A549 (cell line): ENCODE data around the gene TAT. TPM values are rescaled to one million over a fixed set of nuclear protein-coding genes. Genes with fewer than 3 reads are reported as not detected.
"Not testable (repeated sequence)": the region's sequence is repeated elsewhere in the genome, so short reads cannot be mapped to it uniquely, and the experiment has no call there.

Source experiments
- ATAC-seq, 2 experiments: fragments of 200-7000 bp in 1 of 2; fragments of >200 bp in 1 of 2; cut with Nextera tagmentation in 1 of 2; cut with Tn5 transposase in 1 of 2; 3 replicates each; pipeline versions ENCODE4 v1.8.0 to v1.9.1; 2018 to 2020; ENCODE audit warnings: mild to moderate bottlenecking in 1 of 2, moderate library complexity in 1 of 2
- CTCF ChIA-PET: fragments of 300-600 bp; sonication (Branson Sonifier 250); formaldehyde crosslinking; extraction: SDS; loops from one replicate; lab custom pipeline; 2021; ENCODE audit warnings: antibody characterized with exemption, inconsistent platforms; lab: Yijun Ruan, JAX
- POLR2A ChIA-PET: fragments of 350-600 bp; formaldehyde crosslinking; extraction: SDS; loops from one replicate; lab custom pipeline; 2021; ENCODE audit warnings: antibody characterized with exemption, inconsistent platforms; lab: Yijun Ruan, JAX
- DNase-seq, 2 experiments: peaks; one replicate each; pipeline versions ENCODE4 v3.0.0 to v3.0.0-alpha.2; 2011 to 2016; ENCODE audit warnings: low read depth in 1 of 2, low spot score in 1 of 2
- FAIRE-seq: peaks from 2 replicates; lab custom pipeline; 2011; peaks lifted over from hg19 to GRCh38; lab: Jason Lieb, UNC
- H3K27ac ChIP-seq, 2 experiments: fragments of >200 bp; sonication (Bioruptor Twin); formaldehyde crosslinking; 3 replicates each; pipeline ENCODE4 v1.5.1; 2016 to 2017
- H3K4me1 ChIP-seq: fragments of >200 bp; sonication (Bioruptor Twin); formaldehyde crosslinking; 3 replicates; pipeline ENCODE4 v1.6.1; 2016
- H3K4me2 ChIP-seq: fragments of >200 bp; sonication (Bioruptor Twin); formaldehyde crosslinking; 3 replicates; pipeline ENCODE4 v1.6.1; 2016
- H3K4me3 ChIP-seq: fragments of >200 bp; sonication (Bioruptor Twin); formaldehyde crosslinking; 3 replicates; pipeline ENCODE4 v1.5.1; 2016
- H3K9me3 ChIP-seq: fragments of >200 bp; sonication (Bioruptor Twin); formaldehyde crosslinking; 3 replicates; pipeline ENCODE4 v1.6.1; 2016
- ATOH8 ChIP-seq: fragments of 250-450 bp; sonication (Bioruptor Pico); IDR thresholded peaks from 2 replicates; pipeline ENCODE4 v1.5.0; 2020; ENCODE audit warnings: low read depth, mild to moderate bottlenecking, moderate library complexity
- BHLHE40 ChIP-seq: IDR thresholded peaks from 2 replicates; pipeline ENCODE4 v1.6.1; 2012; ENCODE audit warnings: low read depth, low read length, inconsistent platforms
- CHD2 ChIP-seq: fragments of 150-350 bp; IDR thresholded peaks from 2 replicates; pipeline ENCODE4 v1.6.1; 2014; ENCODE audit warnings: low read length; ENCODE audit not compliant: partially characterized antibody
- EHF ChIP-seq: fragments of 250-450 bp; sonication (Bioruptor Pico); IDR thresholded peaks from 2 replicates; pipeline ENCODE4 v1.5.0; 2020; ENCODE audit warnings: mild to moderate bottlenecking
- EHMT2 ChIP-seq: fragments of 200-600 bp; sonication (generic); IDR thresholded peaks from 2 replicates; pipeline ENCODE4 v1.6.1; 2016; ENCODE audit warnings: antibody characterized with exemption, low read depth, mild to moderate bottlenecking, moderate library complexity
- ELK1 ChIP-seq: fragments of 150-350 bp; IDR thresholded peaks from 2 replicates; pipeline ENCODE4 v1.6.1; 2014; ENCODE audit warnings: low read depth, mild to moderate bottlenecking, low read length
- EP300 ChIP-seq, 2 experiments: fragments of >200 bp; sonication (Bioruptor Twin); formaldehyde crosslinking; IDR thresholded peaks; 2 replicates in 1 of 2; 3 replicates in 1 of 2; pipeline ENCODE4 v1.6.1; 2016 to 2017
- FOSL2 ChIP-seq, 2 experiments: fragments of 450-650 bp in 1 of 2; fragments of >200 bp in 1 of 2; sonication (Bioruptor Twin) in 1 of 2; formaldehyde crosslinking; IDR thresholded peaks; 2 replicates each; pipeline versions ENCODE4 v1.5.0 to v1.6.1; 2016 to 2020; ENCODE audit warnings: mild to moderate bottlenecking in 1 of 2, moderate library complexity in 1 of 2
- HDAC2 ChIP-seq: fragments of 200-600 bp; sonication (generic); IDR thresholded peaks from 2 replicates; pipeline ENCODE4 v1.6.1; 2016
- HES2 ChIP-seq: fragments of >200 bp; sonication (Bioruptor Twin); formaldehyde crosslinking; IDR thresholded peaks from 2 replicates; pipeline ENCODE4 v1.6.1; 2016
- HMGXB4 ChIP-seq: fragments of 250-450 bp; sonication (Bioruptor Pico); IDR thresholded peaks from 2 replicates; pipeline ENCODE4 v1.5.0; 2021; ENCODE audit warnings: mild to moderate bottlenecking, moderate library complexity, borderline replicate concordance
- HOXA7 ChIP-seq: fragments of 250-450 bp; sonication (Bioruptor Pico); IDR thresholded peaks from 2 replicates; pipeline ENCODE4 v1.5.0; 2020; ENCODE audit warnings: mild to moderate bottlenecking, moderate library complexity
- HOXB13 ChIP-seq: fragments of 250-450 bp; sonication (Bioruptor Pico); IDR thresholded peaks from 2 replicates; pipeline ENCODE4 v1.5.0; 2020; ENCODE audit warnings: low read depth, mild to moderate bottlenecking, moderate library complexity
- MAFK ChIP-seq: fragments of 450-650 bp; IDR thresholded peaks from 2 replicates; pipeline ENCODE4 v1.6.1; 2014; ENCODE audit not compliant: partially characterized antibody
- MYC ChIP-seq: IDR thresholded peaks from 2 replicates; pipeline ENCODE4 v1.6.1; 2012; ENCODE audit warnings: mild to moderate bottlenecking, inconsistent platforms, low read length, improper control_type of control experiment, borderline replicate concordance
- NFE2L2 ChIP-seq: fragments of 150-350 bp; conservative IDR thresholded peaks from 2 replicates; pipeline ENCODE4 v1.6.1; 2014; ENCODE audit warnings: low read length
- POLR2AphosphoS2 ChIP-seq: conservative IDR thresholded peaks from 2 replicates; pipeline ENCODE4 v1.6.1; 2012; ENCODE audit warnings: low read length, improper control_type of control experiment, inconsistent platforms
- RAD21 ChIP-seq, 2 experiments: fragments of >200 bp in 1 of 2; sonication (Bioruptor Twin) in 1 of 2; formaldehyde crosslinking in 1 of 2; IDR thresholded peaks in 1 of 2; conservative IDR thresholded peaks in 1 of 2; 2 replicates in 1 of 2; 3 replicates in 1 of 2; pipeline ENCODE4 v1.6.1; 2012 to 2018; ENCODE audit warnings: inconsistent platforms in 1 of 2
- RCOR1 ChIP-seq: fragments of 150-350 bp; IDR thresholded peaks from 2 replicates; pipeline ENCODE4 v1.6.1; 2014; ENCODE audit warnings: antibody characterized with exemption, low read length, low read depth
- RFX5 ChIP-seq: fragments of 450-650 bp; IDR thresholded peaks from 2 replicates; pipeline ENCODE4 v1.7.1; 2014; ENCODE audit warnings: antibody characterized with exemption, mild to moderate bottlenecking, moderate library complexity
- RNF2 ChIP-seq: fragments of 200-600 bp; sonication (generic); IDR thresholded peaks from 2 replicates; pipeline ENCODE4 v1.6.1; 2016; ENCODE audit warnings: low read depth, mild to moderate bottlenecking, antibody characterized with exemption, moderate library complexity, borderline replicate concordance
- SREBF2 ChIP-seq: fragments of 450-650 bp; IDR thresholded peaks from 2 replicates; pipeline ENCODE4 v1.6.1; 2014; ENCODE audit warnings: mild to moderate bottlenecking, moderate library complexity
- WGBS: methylation state at CpG from one replicate; pipeline ENCODE4 v1.1.6; 2017; ENCODE audit errors: missing lambda C conversion rate; 5-methylcytosine and 5-hydroxymethylcytosine counted together
- polyA plus RNA-seq, 4 experiments: library from polyadenylated mRNA; depleted of rRNA in 3 of 4; stranded (reverse); fragments of >200 nt; fragmentation: RNase III in 1 of 4; extraction: RNeasy Plus Mini Kit Qiagen cat#74134 plus additional on column Dnase treatment in 1 of 4; gene quantifications; 2 replicates in 3 of 4; 3 replicates in 1 of 4; pipeline ENCODE4 v1.2.3, GENCODE V29; 2011 to 2017

The TAT gene
- polyA plus RNA-seq, 2 of the 4 experiments (the other 2 are of a cell fraction), result 0.06 to 0.30 TPM

- DNase-seq, result no peak
- WGBS, result 88% methylated on average over 1 of the region's 1 CpG
- POLR2A ChIA-PET, result no interaction called here
- Histone ChIP-seq H3K4me3 (no peak overlapping the region), H3K4me1 (peaks cover 12% of the 10 kb centered on the region), H3K27ac (no peak overlapping the region), H3K4me2 (no peak overlapping the region), H3K9me3 (peaks cover 11% of the 10 kb centered on the region)
- ATAC-seq, result no peak
- TF ChIP-seq RCOR1 (no peak), ELK1 (no peak), MYC (no peak), NFE2L2 (no peak), RAD21 (conservative IDR thresholded peaks at IDR 0.05 in 1 of 2, IDR thresholded peaks at IDR 0.05 in 1 of 2) (no peak), FOSL2 (IDR thresholded peaks at IDR 0.05) (no peak), FOSL2 (CRISPR knock-in tag; IDR thresholded peaks at IDR 0.05) (no peak), MAFK (no peak), RFX5 (no peak), ATOH8 (CRISPR knock-in tag) (no peak), RNF2 (no peak), POLR2AphosphoS2 (no peak), CHD2 (no peak), EHMT2 (no peak), HES2 (no peak), SREBF2 (no peak), HMGXB4 (CRISPR knock-in tag) (no peak), HOXB13 (CRISPR knock-in tag) (no peak), EHF (CRISPR knock-in tag) (no peak), BHLHE40 (no peak)
- no peak for FAIRE-seq
- CTCF ChIA-PET, result interaction anchor here (1.9 kb wide), 1 partner anchor 48 kb away, joined by 13 read pairs; no protein-coding TSS in a partner anchor
Observed at GRCh38 chr16:71562552-71562951, 14.3 kb downstream of the TAT start.

GRCh38 chr16:71561886-71562285 is 15.0 kb downstream of the TAT start:
- FAIRE-seq, H3K27ac ChIP-seq, ATAC-seq, DNase-seq, H3K4me2 ChIP-seq, POLR2A ChIA-PET, H3K4me3 ChIP-seq: not testable (repeated sequence)
- WGBS, result 72% methylated on average over 8 of the region's 8 CpGs
- H3K4me1 ChIP-seq, result peaks cover 12% of the 10 kb centered on the region
- H3K9me3 ChIP-seq, result peaks cover 11% of the 10 kb centered on the region
- CTCF ChIA-PET, result interaction anchor here (1.9 kb wide), 1 partner anchor 49 kb away, joined by 13 read pairs; no protein-coding TSS in a partner anchor

- no peak for FAIRE-seq
- POLR2A ChIA-PET, result no interaction called here
- TF ChIP-seq EP300 (IDR thresholded peaks at IDR 0.05) (no peak), HDAC2 (no peak), HOXA7 (CRISPR knock-in tag) (no peak)
- Histone ChIP-seq H3K4me1 (peaks cover 4% of the 10 kb centered on the region; the same call in 1 of the 3 replicates), H3K4me3 (no peak overlapping the region), H3K9me3 (peaks cover 11% of the 10 kb centered on the region), H3K27ac (no peak overlapping the region), H3K4me2 (no peak overlapping the region)
- ATAC-seq, result no peak
- CTCF ChIA-PET, result no interaction called here
- DNase-seq, result no peak
Observed at GRCh38 chr16:71559855-71560254, 17.0 kb downstream of the TAT start.
